Gastroesophageal sphincter (tissue), 3 donors: ENCODE results near the gene TMEM214.
A peak's percentile ranks its signal among the peaks of the same experiment; 100 is the strongest.

Experiments
- CTCF ChIP-seq, 4 experiments: fragments of 200-600 bp in 2 of 4; fragments of 450-650 bp in 2 of 4; sonication (generic) in 1 of 4; IDR thresholded peaks; one replicate each; pipeline ENCODE4 v1.5.1; 2017 to 2019; ENCODE audit warnings: antibody characterized with exemption in 4 of 4, mild to moderate bottlenecking in 2 of 4, moderate library complexity in 2 of 4
- POLR2AphosphoS5 ChIP-seq: sonication (generic); formaldehyde crosslinking; IDR thresholded peaks from one replicate; pipeline ENCODE4 v1.6.1; 2017; ENCODE audit warnings: antibody characterized with exemption

GRCh38 chr2:27078267-27079194 lies 45.8 kb downstream of the TMEM214 start, which contains the start of gene EMILIN1:
- TF ChIP-seq CTCF (IDR thresholded peaks at IDR 0.05) (peak in 2 of 4 experiments; percentile 4 to 16), POLR2AphosphoS5 (peak; percentile 63)
